Parathyroid adenoma (tissue), 2 donors: ENCODE measurements around the gene TSPYL1.

ENCODE experiments used
- H2AFZ ChIP-seq: fragments of 300-600 bp; sonication (generic); one replicate; pipeline ENCODE4 v1.7.0; 2017; ENCODE audit warnings: antibody characterized with exemption, mild to moderate bottlenecking
- H3K27ac ChIP-seq: fragments of 300-600 bp; sonication (generic); one replicate; pipeline ENCODE4 v1.7.0; 2017
- H3K27me3 ChIP-seq: fragments of 300-600 bp; sonication (generic); one replicate; pipeline ENCODE4 v1.7.0; 2017; ENCODE audit warnings: low read length; ENCODE audit not compliant: control insufficient read depth, insufficient read depth
- H3K36me3 ChIP-seq: fragments of 300-600 bp; sonication (generic); one replicate; pipeline ENCODE4 v1.7.0; 2017; ENCODE audit warnings: low read length; ENCODE audit not compliant: control insufficient read depth, insufficient read depth
- H3K4me1 ChIP-seq: fragments of 300-600 bp; sonication (generic); one replicate; pipeline ENCODE4 v1.7.0; 2017; ENCODE audit warnings: control low read depth
- H3K4me2 ChIP-seq: fragments of 300-600 bp; sonication (generic); one replicate; pipeline ENCODE4 v1.7.0; 2017; ENCODE audit warnings: low read length
- H3K4me3 ChIP-seq: fragments of 300-600 bp; sonication (generic); one replicate; pipeline ENCODE4 v1.7.0; 2017; ENCODE audit warnings: low read depth, low read length
- H3K79me2 ChIP-seq: fragments of 300-600 bp; sonication (generic); one replicate; pipeline ENCODE4 v1.7.0; 2017; ENCODE audit warnings: control low read depth
- H3K9ac ChIP-seq: fragments of 300-600 bp; sonication (generic); one replicate; pipeline ENCODE4 v1.7.0; 2017; ENCODE audit warnings: mild to moderate bottlenecking
- H3K9me3 ChIP-seq: fragments of 300-600 bp; sonication (generic); one replicate; pipeline ENCODE4 v1.7.0; 2017; ENCODE audit warnings: low read length; ENCODE audit not compliant: control insufficient read depth
- TF ChIP-seq, protein P1 (sequence below): fragments of 300-600 bp; sonication (generic); IDR thresholded peaks from one replicate; pipeline ENCODE4 v1.7.0; 2017; ENCODE audit warnings: antibody characterized with exemption, mild to moderate bottlenecking
- donor health status: primary hyperparathyroidism.

TSPYL1 gene

GRCh38 chr6:116267836-116268588 lies 11.7 kb downstream of the TSPYL1 start:
- H3K4me2 ChIP-seq: no peak overlapping the region
- H3K9ac ChIP-seq: no peak overlapping the region
- no peak overlapping the region for H2AFZ ChIP-seq
- no peak overlapping the region for H3K4me3 ChIP-seq
- H3K4me1 ChIP-seq: no peaks in the 10 kb centered on the region
- TF ChIP-seq, protein P1, sequence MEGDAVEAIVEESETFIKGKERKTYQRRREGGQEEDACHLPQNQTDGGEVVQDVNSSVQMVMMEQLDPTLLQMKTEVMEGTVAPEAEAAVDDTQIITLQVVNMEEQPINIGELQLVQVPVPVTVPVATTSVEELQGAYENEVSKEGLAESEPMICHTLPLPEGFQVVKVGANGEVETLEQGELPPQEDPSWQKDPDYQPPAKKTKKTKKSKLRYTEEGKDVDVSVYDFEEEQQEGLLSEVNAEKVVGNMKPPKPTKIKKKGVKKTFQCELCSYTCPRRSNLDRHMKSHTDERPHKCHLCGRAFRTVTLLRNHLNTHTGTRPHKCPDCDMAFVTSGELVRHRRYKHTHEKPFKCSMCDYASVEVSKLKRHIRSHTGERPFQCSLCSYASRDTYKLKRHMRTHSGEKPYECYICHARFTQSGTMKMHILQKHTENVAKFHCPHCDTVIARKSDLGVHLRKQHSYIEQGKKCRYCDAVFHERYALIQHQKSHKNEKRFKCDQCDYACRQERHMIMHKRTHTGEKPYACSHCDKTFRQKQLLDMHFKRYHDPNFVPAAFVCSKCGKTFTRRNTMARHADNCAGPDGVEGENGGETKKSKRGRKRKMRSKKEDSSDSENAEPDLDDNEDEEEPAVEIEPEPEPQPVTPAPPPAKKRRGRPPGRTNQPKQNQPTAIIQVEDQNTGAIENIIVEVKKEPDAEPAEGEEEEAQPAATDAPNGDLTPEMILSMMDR: no peak
- H3K27me3 ChIP-seq: no peaks in the 10 kb centered on the region
- H3K79me2 ChIP-seq: peaks cover 5% of the 10 kb centered on the region
- H3K36me3 ChIP-seq: no peaks in the 10 kb centered on the region
- no peaks in the 10 kb centered on the region for H3K9me3 ChIP-seq
- H3K27ac ChIP-seq: no peak overlapping the region

DNA sequence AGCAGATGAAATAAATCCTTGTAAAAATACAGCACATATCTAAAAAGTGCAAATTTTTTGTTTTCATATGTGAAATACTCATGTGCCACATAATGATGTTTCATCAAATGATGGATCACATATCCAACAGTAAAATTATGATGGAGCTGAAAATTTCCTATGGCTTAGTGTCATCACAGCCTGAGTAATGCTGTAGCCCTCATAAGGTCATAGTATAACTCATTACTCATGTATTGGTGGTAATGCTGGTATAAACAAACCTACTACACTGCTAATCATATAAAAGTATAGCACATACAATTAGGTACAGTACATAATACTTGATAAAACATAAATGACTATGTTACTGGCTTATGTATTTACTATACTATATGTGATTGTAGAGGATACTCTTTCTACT lies 12.9 kb downstream of the TSPYL1 start:
- no peak overlapping the region for H3K27ac ChIP-seq
- no peak overlapping the region for H3K9ac ChIP-seq
- H3K79me2 ChIP-seq: peaks cover 9% of the 10 kb centered on the region
- H3K9me3 ChIP-seq: no peaks in the 10 kb centered on the region
- H3K36me3 ChIP-seq: no peaks in the 10 kb centered on the region
- TF ChIP-seq, protein P1: no peak
- no peaks in the 10 kb centered on the region for H3K27me3 ChIP-seq
- H2AFZ ChIP-seq: no peak overlapping the region
- H3K4me3 ChIP-seq: no peak overlapping the region
- no peaks in the 10 kb centered on the region for H3K4me1 ChIP-seq
- H3K4me2 ChIP-seq: no peak overlapping the region

GRCh38 chr6:116265041-116265829 lies 14.5 kb downstream of the TSPYL1 start:
- H3K4me2 ChIP-seq: no peak overlapping the region
- TF ChIP-seq, protein P1: no peak
- H3K4me1 ChIP-seq: no peaks in the 10 kb centered on the region
- H3K4me3 ChIP-seq: no peak overlapping the region
- no peak overlapping the region for H2AFZ ChIP-seq
- peaks cover 22% of the 10 kb centered on the region for H3K79me2 ChIP-seq
- H3K9me3 ChIP-seq: no peaks in the 10 kb centered on the region
- H3K27me3 ChIP-seq: no peaks in the 10 kb centered on the region
- no peaks in the 10 kb centered on the region for H3K36me3 ChIP-seq
- H3K27ac ChIP-seq: no peak overlapping the region
- H3K9ac ChIP-seq: no peak overlapping the region

GRCh38 chr6:116263353-116263752 lies 16.4 kb downstream of the TSPYL1 start:
- no peaks in the 10 kb centered on the region for H3K4me1 ChIP-seq
- no peak overlapping the region for H3K4me3 ChIP-seq
- peaks cover 24% of the 10 kb centered on the region for H3K79me2 ChIP-seq
- no peaks in the 10 kb centered on the region for H3K36me3 ChIP-seq
- TF ChIP-seq, protein P1: no peak
- H3K27ac ChIP-seq: no peak overlapping the region
- no peak overlapping the region for H2AFZ ChIP-seq
- H3K4me2 ChIP-seq: no peak overlapping the region
- no peaks in the 10 kb centered on the region for H3K9me3 ChIP-seq
- H3K9ac ChIP-seq: no peak overlapping the region
- no peaks in the 10 kb centered on the region for H3K27me3 ChIP-seq
